Suprapubic skin (tissue), 3 donors: ENCODE data around the gene CSTPP1.

Experiments used
- CTCF ChIP-seq, 2 donors: fragments of 200-600 bp in 1 of 2; fragments of 450-650 bp in 1 of 2; sonication (generic) in 1 of 2; IDR thresholded peaks; one replicate each; pipeline ENCODE4 v1.5.1; 2016 to 2019; ENCODE audit warnings: antibody characterized with exemption in 2 of 2, mild to moderate bottlenecking in 1 of 2, moderate library complexity in 1 of 2
- POLR2AphosphoS5 ChIP-seq, 3 donors: sonication (generic); formaldehyde crosslinking; IDR thresholded peaks; one replicate each; pipeline ENCODE4 v1.6.1; 2017; ENCODE audit warnings: antibody characterized with exemption in 3 of 3

- TF ChIP-seq CTCF (IDR thresholded peaks at IDR 0.05) (no peak), POLR2AphosphoS5 (IDR thresholded peaks at IDR 0.05) (no peak)
These were observed 163.4 kb downstream of the CSTPP1 start for GRCh38 chr11:47099918-47100315.
